Measurements from ENCODE around the gene DNAJA3. TPM values are rescaled to one million over a fixed set of nuclear protein-coding genes. Genes with fewer than 3 reads are reported as not detected.

The DNAJA3 gene
- total RNA-seq, 1 experiment from 2014 or later, result 101 TPM

GRCh38 chr16:4426722-4427372, 1.2 kb downstream of the DNAJA3 start:
- Histone ChIP-seq H3K9me3 (ENCODE audit: low read depth, low read length, poor library complexity, severe bottlenecking) (no peaks in the 10 kb centered on the region), H3K4me1 (ENCODE audit: insufficient read depth, low read length, poor library complexity, severe bottlenecking) (peaks cover 11% of the 10 kb centered on the region), H3K27me3 (replicated peaks; ENCODE audit: insufficient read depth, low read depth, low read length, poor library complexity) (no peaks in the 10 kb centered on the region), H3K27ac (ENCODE audit: low read depth, low read length, poor library complexity, severe bottlenecking) (peak overlapping the region; percentile 96), H3K4me3 (ENCODE audit: low read depth, low read length, poor library complexity, severe bottlenecking) (peak overlapping the region; percentile 96), H3K36me3 (ENCODE audit: insufficient read depth, low read length, poor library complexity, severe bottlenecking) (peaks cover 12% of the 10 kb centered on the region)
- no peak for DNase-seq (ENCODE audit: low spot score)
- TF ChIP-seq EZH2 (IDR thresholded peaks at IDR 0.05; ENCODE audit: borderline replicate concordance, low read depth, low read length, poor library complexity, severe bottlenecking), result no peak
- no peak for TF ChIP-seq CTCF (conservative IDR thresholded peaks at IDR 0.05; ENCODE audit: low read depth, low read length)
- ChIA-PET CTCF (no interaction called here), POLR2A (ENCODE audit: low non-redundant PET) (no interaction called here)
- BruUV-seq (replicated peaks), result TSS peak; percentile 54
- intact Hi-C loops (cut with micrococcal nuclease; ENCODE audit: unreplicated experiment), result no loop called here

GRCh38 chr16:4428500-4428899, 2.8 kb downstream of the DNAJA3 start:
- Histone ChIP-seq H3K36me3 (ENCODE audit: insufficient read depth, low read length, poor library complexity, severe bottlenecking) (peaks cover 13% of the 10 kb centered on the region), H3K4me3 (ENCODE audit: low read depth, low read length, poor library complexity, severe bottlenecking) (no peak overlapping the region), H3K9me3 (ENCODE audit: low read depth, low read length, poor library complexity, severe bottlenecking) (no peaks in the 10 kb centered on the region), H3K27me3 (replicated peaks; ENCODE audit: insufficient read depth, low read depth, low read length, poor library complexity) (no peaks in the 10 kb centered on the region), H3K27ac (ENCODE audit: low read depth, low read length, poor library complexity, severe bottlenecking) (no peak overlapping the region), H3K4me1 (ENCODE audit: insufficient read depth, low read length, poor library complexity, severe bottlenecking) (peaks cover 14% of the 10 kb centered on the region)
- no TSS peak for BruUV-seq (replicated peaks)
- DNase-seq (ENCODE audit: low spot score), result no peak
- ChIA-PET POLR2A (ENCODE audit: low non-redundant PET) (no interaction called here), CTCF (no interaction called here)
- intact Hi-C loops (cut with micrococcal nuclease; ENCODE audit: unreplicated experiment), result no loop called here
- TF ChIP-seq EZH2 (IDR thresholded peaks at IDR 0.05; ENCODE audit: borderline replicate concordance, low read depth, low read length, poor library complexity, severe bottlenecking) (no peak), CTCF (conservative IDR thresholded peaks at IDR 0.05; ENCODE audit: low read depth, low read length) (no peak)

- no peaks in the 10 kb centered on the region for H3K9me3 ChIP-seq (ENCODE audit: low read depth, low read length, poor library complexity, severe bottlenecking)
- peaks cover 25% of the 10 kb centered on the region for H3K36me3 ChIP-seq (ENCODE audit: insufficient read depth, low read length, poor library complexity, severe bottlenecking)
- TF ChIP-seq CTCF (conservative IDR thresholded peaks at IDR 0.05; ENCODE audit: low read depth, low read length) (no peak), EZH2 (IDR thresholded peaks at IDR 0.05; ENCODE audit: borderline replicate concordance, low read depth, low read length, poor library complexity, severe bottlenecking) (no peak)
- ChIA-PET POLR2A (ENCODE audit: low non-redundant PET) (no interaction called here), CTCF (no interaction called here)
- H3K27ac ChIP-seq (ENCODE audit: low read depth, low read length, poor library complexity, severe bottlenecking), result no peak overlapping the region
- H3K4me3 ChIP-seq (ENCODE audit: low read depth, low read length, poor library complexity, severe bottlenecking), result no peak overlapping the region
- DNase-seq (ENCODE audit: low spot score), result no peak
- intact Hi-C loops (cut with micrococcal nuclease; ENCODE audit: unreplicated experiment), result no loop called here
- H3K27me3 ChIP-seq (replicated peaks; ENCODE audit: insufficient read depth, low read depth, low read length, poor library complexity), result no peaks in the 10 kb centered on the region
- no TSS peak for BruUV-seq (replicated peaks)
- H3K4me1 ChIP-seq (ENCODE audit: insufficient read depth, low read length, poor library complexity, severe bottlenecking), result peaks cover 9% of the 10 kb centered on the region
Observed at GRCh38 chr16:4431023-4431422, 5.4 kb downstream of the DNAJA3 start.
